Measurements from ENCODE around the gene CCL18. TPM values are rescaled to one million over a fixed set of nuclear protein-coding genes. Genes with fewer than 3 reads are reported as not detected.
"Not testable (repeated sequence)": the region's sequence is repeated elsewhere in the genome, so short reads cannot be mapped to it uniquely, and the experiment has no call there.

The CCL18 gene
- total RNA-seq, 1 donor from 2014 or later: not detected

GRCh38 chr17:36074365-36074764 is 10.3 kb downstream of the CCL18 start:
- Mint-ChIP-seq H3K4me1 (peaks cover 12% of the 10 kb centered on the region), H3K36me3 (ENCODE audit: low read depth) (no peaks in the 10 kb centered on the region), H3K4me3 (no peak overlapping the region), H3K27ac (no peak overlapping the region), H3K9me3 (peaks cover 8% of the 10 kb centered on the region), H3K27me3 (peaks cover 4% of the 10 kb centered on the region)
- ATAC-seq (ENCODE audit: low read depth) (no peak), DNase-seq (no peak)
- ChIA-PET CTCF (interaction anchor here (0.7 to 6.4 kb wide), 8 partner anchors 18 to 460 kb away, joined by 3 to 76 read pairs (median 8); partner anchors contain the start of genes MYO19 and PIGW), POLR2A (no interaction called here)
- intact Hi-C loops (cut with micrococcal nuclease): loop anchor here (5.0 kb wide), 1 partner anchor 408 kb away; no protein-coding TSS in a partner anchor
- TF ChIP-seq, protein P1, sequence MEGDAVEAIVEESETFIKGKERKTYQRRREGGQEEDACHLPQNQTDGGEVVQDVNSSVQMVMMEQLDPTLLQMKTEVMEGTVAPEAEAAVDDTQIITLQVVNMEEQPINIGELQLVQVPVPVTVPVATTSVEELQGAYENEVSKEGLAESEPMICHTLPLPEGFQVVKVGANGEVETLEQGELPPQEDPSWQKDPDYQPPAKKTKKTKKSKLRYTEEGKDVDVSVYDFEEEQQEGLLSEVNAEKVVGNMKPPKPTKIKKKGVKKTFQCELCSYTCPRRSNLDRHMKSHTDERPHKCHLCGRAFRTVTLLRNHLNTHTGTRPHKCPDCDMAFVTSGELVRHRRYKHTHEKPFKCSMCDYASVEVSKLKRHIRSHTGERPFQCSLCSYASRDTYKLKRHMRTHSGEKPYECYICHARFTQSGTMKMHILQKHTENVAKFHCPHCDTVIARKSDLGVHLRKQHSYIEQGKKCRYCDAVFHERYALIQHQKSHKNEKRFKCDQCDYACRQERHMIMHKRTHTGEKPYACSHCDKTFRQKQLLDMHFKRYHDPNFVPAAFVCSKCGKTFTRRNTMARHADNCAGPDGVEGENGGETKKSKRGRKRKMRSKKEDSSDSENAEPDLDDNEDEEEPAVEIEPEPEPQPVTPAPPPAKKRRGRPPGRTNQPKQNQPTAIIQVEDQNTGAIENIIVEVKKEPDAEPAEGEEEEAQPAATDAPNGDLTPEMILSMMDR (IDR thresholded peaks at IDR 0.05): no peak

GRCh38 chr17:36081681-36082471 is 17.8 kb downstream of the CCL18 start:
- POLR2A ChIA-PET: interaction anchor here (0.6 to 1.0 kb wide), 4 partner anchors 8 to 446 kb away, joined by 3 read pairs; partner anchors contain the start of gene CCL3
- ATAC-seq (ENCODE audit: low read depth): peak; percentile 61
- CTCF ChIA-PET: interaction anchor here (1.8 kb wide), 1 partner anchor 9 kb away, joined by 8 read pairs; no protein-coding TSS in a partner anchor
- H3K4me1 Mint-ChIP-seq: peaks cover 43% of the 10 kb centered on the region
- H3K4me3 Mint-ChIP-seq: peak overlapping the region; percentile 74
- intact Hi-C loops (cut with micrococcal nuclease): loop anchor here (1.0 kb wide), 1 partner anchor 8 kb away; the partner anchor contains the start of gene CCL3
- not testable (repeated sequence) for H3K36me3 Mint-ChIP-seq (ENCODE audit: low read depth); H3K9me3 Mint-ChIP-seq; H3K27me3 Mint-ChIP-seq; DNase-seq
- H3K27ac Mint-ChIP-seq: peak overlapping the region; percentile 86

DNA sequence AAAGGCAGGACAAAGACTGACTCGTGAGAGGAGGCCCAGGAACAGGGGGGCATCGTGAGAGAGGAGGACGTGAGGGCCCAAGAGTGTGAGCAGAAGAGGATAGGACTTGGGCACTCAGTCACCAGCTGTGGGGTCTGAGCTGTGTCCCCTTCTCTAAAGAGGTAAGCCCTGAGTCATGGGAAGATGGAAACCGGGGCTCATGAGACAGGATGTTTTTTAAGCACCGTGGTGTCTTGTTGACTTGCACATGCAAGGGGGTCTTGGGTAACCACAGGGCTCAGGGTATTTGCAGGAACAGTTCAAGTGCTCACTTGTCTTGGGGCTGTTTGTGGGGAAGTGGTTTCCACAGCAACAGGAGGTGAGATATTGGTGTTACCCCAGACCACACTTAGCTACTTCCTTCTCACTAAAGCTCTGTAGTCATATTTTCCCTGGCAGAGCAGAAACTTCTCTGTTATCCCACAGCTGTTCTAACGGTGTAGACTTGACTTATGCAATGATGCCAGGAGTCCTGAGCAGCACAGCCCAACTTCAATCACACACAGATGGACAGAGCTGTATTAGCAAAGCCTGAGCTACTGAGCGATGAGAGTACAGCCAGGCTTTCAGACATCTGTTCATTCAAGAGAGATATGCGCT is 18.5 kb downstream of the CCL18 start:
- CTCF ChIA-PET: interaction anchor here (1.8 kb wide), 1 partner anchor 10 kb away, joined by 8 read pairs; no protein-coding TSS in a partner anchor
- not testable (repeated sequence) for H3K36me3 Mint-ChIP-seq (ENCODE audit: low read depth); H3K9me3 Mint-ChIP-seq; H3K27me3 Mint-ChIP-seq; DNase-seq
- Mint-ChIP-seq H3K4me3 (peak overlapping the region; percentile 74), H3K27ac (peak overlapping the region; percentile 86), H3K4me1 (peaks cover 45% of the 10 kb centered on the region)
- POLR2A ChIA-PET: interaction anchor here (0.6 to 1.0 kb wide), 3 partner anchors 14 to 52 kb away, joined by 3 read pairs; no protein-coding TSS in a partner anchor
- intact Hi-C loops (cut with micrococcal nuclease): loop anchor here (1.0 kb wide), 1 partner anchor 8 kb away; the partner anchor contains the start of gene CCL3
- ATAC-seq (ENCODE audit: low read depth): peak; percentile 83

GRCh38 chr17:36083691-36084090 is 19.6 kb downstream of the CCL18 start:
- H3K4me3 Mint-ChIP-seq, H3K9me3 Mint-ChIP-seq: not testable (repeated sequence)

GRCh38 chr17:36085765-36086164 is 21.7 kb downstream of the CCL18 start:
- H3K4me3 Mint-ChIP-seq: no peak overlapping the region
- TF ChIP-seq, protein P1 (IDR thresholded peaks at IDR 0.05): no peak
- CTCF ChIA-PET: interaction anchor here (0.8 to 1.5 kb wide), 2 partner anchors 13 to 63 kb away, joined by 3 to 6 read pairs; no protein-coding TSS in a partner anchor
- no peaks in the 10 kb centered on the region for H3K9me3 Mint-ChIP-seq
- H3K36me3 Mint-ChIP-seq (ENCODE audit: low read depth): peaks cover 9% of the 10 kb centered on the region
- no peak for DNase-seq
- POLR2A ChIA-PET: interaction anchor here (0.6 to 1.1 kb wide), 3 partner anchors 17 to 945 kb away, joined by 4 to 8 read pairs (median 4); no protein-coding TSS in a partner anchor
- no peak for ATAC-seq (ENCODE audit: low read depth)
- intact Hi-C loops (cut with micrococcal nuclease): no loop called here
- H3K4me1 Mint-ChIP-seq: peaks cover 70% of the 10 kb centered on the region
- peak overlapping the region; percentile 21 for H3K27ac Mint-ChIP-seq
- H3K27me3 Mint-ChIP-seq: no peaks in the 10 kb centered on the region

More at GRCh38 chr17:36083691-36084090, 19.6 kb downstream of the CCL18 start:
- intact Hi-C loops (cut with micrococcal nuclease); H3K27ac Mint-ChIP-seq; CTCF ChIA-PET; H3K27me3 Mint-ChIP-seq; ATAC-seq (ENCODE audit: low read depth); DNase-seq; H3K36me3 Mint-ChIP-seq (ENCODE audit: low read depth); POLR2A ChIA-PET: not testable (repeated sequence)
- H3K4me1 Mint-ChIP-seq: peaks cover 50% of the 10 kb centered on the region

DNA sequence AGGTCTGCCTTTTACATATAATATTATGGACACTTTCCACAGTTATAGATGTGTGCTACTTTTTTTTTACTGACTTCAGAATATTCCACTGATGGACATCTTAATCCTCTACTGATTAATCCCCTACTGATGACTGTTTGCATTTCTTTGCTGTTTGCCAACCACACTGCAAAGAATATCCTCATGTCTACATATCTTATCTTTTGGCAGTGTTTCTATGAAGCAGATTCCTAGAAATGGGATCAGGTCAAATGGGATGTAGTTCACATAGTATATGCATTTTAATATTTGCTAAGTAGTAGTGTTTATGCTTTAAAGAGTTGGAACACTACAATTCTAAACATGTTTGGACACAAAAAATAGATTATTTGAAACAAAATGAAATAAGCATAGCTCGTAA is 22.7 kb downstream of the CCL18 start:
- no peak for DNase-seq
- Mint-ChIP-seq H3K27ac (no peak overlapping the region), H3K4me1 (peaks cover 73% of the 10 kb centered on the region), H3K36me3 (ENCODE audit: low read depth) (peaks cover 9% of the 10 kb centered on the region), H3K4me3 (no peak overlapping the region), H3K27me3 (no peaks in the 10 kb centered on the region), H3K9me3 (no peaks in the 10 kb centered on the region)
- no peak for ATAC-seq (ENCODE audit: low read depth)
- intact Hi-C loops (cut with micrococcal nuclease): no loop called here
- ChIA-PET POLR2A (interaction anchor here (1.1 kb wide), 1 partner anchor 16 kb away, joined by 4 read pairs; no protein-coding TSS in a partner anchor), CTCF (interaction anchor here (0.8 to 1.5 kb wide), 2 partner anchors 14 to 62 kb away, joined by 3 to 6 read pairs; no protein-coding TSS in a partner anchor)
- TF ChIP-seq, protein P1 (IDR thresholded peaks at IDR 0.05): no peak

GRCh38 chr17:36087471-36087870 is 23.4 kb downstream of the CCL18 start:
- CTCF ChIA-PET: interaction anchor here (1.5 kb wide), 1 partner anchor 15 kb away, joined by 6 read pairs; no protein-coding TSS in a partner anchor
- intact Hi-C loops (cut with micrococcal nuclease); H3K27ac Mint-ChIP-seq; POLR2A ChIA-PET; ATAC-seq (ENCODE audit: low read depth); H3K9me3 Mint-ChIP-seq; H3K27me3 Mint-ChIP-seq; H3K36me3 Mint-ChIP-seq (ENCODE audit: low read depth); DNase-seq; H3K4me3 Mint-ChIP-seq: not testable (repeated sequence)
- H3K4me1 Mint-ChIP-seq: peaks cover 73% of the 10 kb centered on the region

- intact Hi-C loops (cut with micrococcal nuclease); DNase-seq; H3K9me3 Mint-ChIP-seq; H3K36me3 Mint-ChIP-seq (ENCODE audit: low read depth); ATAC-seq (ENCODE audit: low read depth); H3K27me3 Mint-ChIP-seq: not testable (repeated sequence)
- peak overlapping the region; percentile 9 for H3K4me3 Mint-ChIP-seq
- peak overlapping the region; percentile 96 for H3K27ac Mint-ChIP-seq
- peaks cover 74% of the 10 kb centered on the region for H3K4me1 Mint-ChIP-seq
- ChIA-PET CTCF (interaction anchor here (3.0 kb wide), 1 partner anchor 16 kb away, joined by 17 read pairs; no protein-coding TSS in a partner anchor), POLR2A (interaction anchor here (2.6 to 3.0 kb wide), 2 partner anchors 39 to 61 kb away, joined by 7 to 15 read pairs; no protein-coding TSS in a partner anchor)
Measured at GRCh38 chr17:36087897-36088572, 24.0 kb downstream of the CCL18 start.
